HepG2 (cell line): ENCODE results near the gene CISD2. TPM values are rescaled to one million over a fixed set of nuclear protein-coding genes. Genes with fewer than 3 reads are reported as not detected.

Source experiments
- ATAC-seq: fragments of 200-7000 bp; cut with Tn5 transposase; 3 replicates; pipeline ENCODE4 v1.9.1; 2020; ENCODE audit warnings: mild to moderate bottlenecking, moderate library complexity
- BruUV-seq: library from RNA; stranded (reverse); fragments of 400-500 nt; replicated peaks from 2 replicates; lab custom pipeline; 2021; lab: Mats Ljungman, UMichigan
- CTCF ChIA-PET: fragments of 300-600 bp; formaldehyde crosslinking; extraction: SDS; loops from one replicate; lab custom pipeline; 2021; ENCODE audit warnings: low total read pairs, inconsistent platforms, low intra/inter-chr PET ratio; lab: Yijun Ruan, JAX
- POLR2A ChIA-PET: fragments of 350-600 bp; sonication (Branson Sonifier 250); formaldehyde crosslinking; loops from one replicate; lab custom pipeline; 2020; ENCODE audit warnings: antibody characterized with exemption, inconsistent platforms; lab: Yijun Ruan, JAX
- DNase-seq: peaks from one replicate; pipeline ENCODE4 v3.0.0-alpha.2; 2015; ENCODE audit warnings: low spot score
- FAIRE-seq: peaks from 3 replicates; lab custom pipeline; 2011; peaks lifted over from hg19 to GRCh38; lab: Jason Lieb, UNC
- H2AFZ ChIP-seq: one replicate; pipeline ENCODE4 v1.6.1; 2011; ENCODE audit warnings: low read length, inconsistent platforms
- H3K27ac ChIP-seq: fragments of 300-600 bp; 3 replicates; pipeline ENCODE4 v1.8.0; 2011; ENCODE audit warnings: mixed run types, mild to moderate bottlenecking, mixed read lengths, low read length, inconsistent platforms; ENCODE audit not compliant: insufficient read depth; ENCODE audit errors: extremely low read length
- H3K27me3 ChIP-seq, 2 experiments: fragments of 200-600 bp in 1 of 2; 2 replicates in 1 of 2; 3 replicates in 1 of 2; pipeline versions ENCODE4 v1.6.0 to v1.8.0; 2011; ENCODE audit warnings: low read length in 2 of 2, mild to moderate bottlenecking in 2 of 2, moderate library complexity in 2 of 2, inconsistent platforms in 1 of 2; ENCODE audit not compliant: insufficient read depth in 2 of 2, control insufficient read depth in 1 of 2
- H3K36me3 ChIP-seq, 2 experiments: fragments of 200-600 bp in 1 of 2; replicated peaks in 1 of 2; 2 replicates in 1 of 2; 3 replicates in 1 of 2; pipeline versions ENCODE4 v1.5.1 to v1.8.0; 2011; ENCODE audit warnings: low read length in 2 of 2, inconsistent platforms in 1 of 2; ENCODE audit not compliant: insufficient read depth in 2 of 2, control insufficient read depth in 1 of 2
- H3K4me1 ChIP-seq: 2 replicates; pipeline ENCODE4 v1.5.1; 2012; ENCODE audit warnings: low read length, inconsistent platforms; ENCODE audit not compliant: insufficient read depth
- H3K4me2 ChIP-seq: 2 replicates; pipeline ENCODE4 v1.6.0; 2011; ENCODE audit warnings: low read depth, low read length, inconsistent platforms
- H3K4me3 ChIP-seq, 3 experiments: fragments of 200-600 bp in 1 of 3; sonication (generic), shearing (Covaris generic) in 1 of 3; replicated peaks in 1 of 3; 2 replicates each; pipeline ENCODE4 v1.5.1; 2011 to 2016; ENCODE audit warnings: low read length in 3 of 3, inconsistent platforms in 2 of 3, low read depth in 2 of 3, mild to moderate bottlenecking in 2 of 3, control low read depth in 1 of 3, mixed read lengths in 1 of 3; ENCODE audit not compliant: insufficient read depth in 1 of 3
- H3K79me2 ChIP-seq: one replicate; pipeline ENCODE4 v1.6.1; 2011; ENCODE audit warnings: low read length, inconsistent platforms; ENCODE audit not compliant: insufficient read depth
- H3K9ac ChIP-seq: 2 replicates; pipeline ENCODE4 v1.6.0; 2011; ENCODE audit warnings: mild to moderate bottlenecking, low read depth, low read length, inconsistent platforms; ENCODE audit not compliant: insufficient read depth
- H3K9me3 ChIP-seq: 2 replicates; pipeline ENCODE4 v1.5.1; 2012; ENCODE audit warnings: mild to moderate bottlenecking, low read length
- H4K20me1 ChIP-seq: 2 replicates; pipeline ENCODE4 v1.6.0; 2011; ENCODE audit warnings: inconsistent platforms, mild to moderate bottlenecking, low read length, moderate library complexity; ENCODE audit not compliant: insufficient read depth
- CEBPB ChIP-seq: IDR thresholded peaks from 2 replicates; pipeline ENCODE4 v1.6.1; 2011; ENCODE audit warnings: low read depth, low read length, improper control_type of control experiment, borderline replicate concordance
- CHD4 ChIP-seq: fragments of 200-600 bp; sonication (generic); IDR thresholded peaks from 2 replicates; pipeline ENCODE4 v1.7.0; 2017; ENCODE audit warnings: mild to moderate bottlenecking, low read length, borderline replicate concordance
- ETS1 ChIP-seq: sonication (generic); formaldehyde crosslinking; IDR thresholded peaks from 2 replicates; pipeline ENCODE4 v1.4.0; 2020; ENCODE audit warnings: missing genetic modification reagents
- SALL2 ChIP-seq: sonication (generic); formaldehyde crosslinking; IDR thresholded peaks from 2 replicates; pipeline ENCODE4 v1.8.1; 2023; ENCODE audit warnings: mild to moderate bottlenecking, missing genetic modification reagents, inconsistent platforms
- ZNF33B ChIP-seq: sonication (generic); formaldehyde crosslinking; IDR thresholded peaks from 2 replicates; pipeline ENCODE4 v1.5.1; 2020; ENCODE audit warnings: mild to moderate bottlenecking, missing genetic modification reagents
- WGBS: methylation state at CpG from one replicate; pipeline ENCODE4 v1.1.6; 2017; ENCODE audit warnings: low lambda C conversion rate; 5-methylcytosine and 5-hydroxymethylcytosine counted together
- in situ Hi-C: cut with HindIII; loops from 2 replicates; pipeline ENCODE4 v1.10.0; 2017; ENCODE audit warnings: low pct_unique_long_range_greater_than_20kb; ENCODE audit not compliant: extremely low pct_ligation_motif_present
- intact Hi-C: fragments of 100-400 bp; cut with micrococcal nuclease; formaldehyde crosslinking; loops from one replicate; pipeline ENCODE4 v1.10.0; 2022; ENCODE audit not compliant: unreplicated experiment
- polyA plus RNA-seq, 8 experiments: library from polyadenylated mRNA; depleted of rRNA in 3 of 8; stranded (reverse) in 7 of 8; unstranded in 1 of 8; fragments of >200 nt; fragmentation: Illumina TruSeq in 4 of 8; extraction: Trizol in 4 of 8; gene quantifications; 2 replicates each; pipeline versions ENCODE4 v1.2.1 to v1.2.3, GENCODE V29; 2011 to 2016; ENCODE audit warnings: low read depth in 4 of 8, missing spikeins in 1 of 8, mixed read lengths in 1 of 8; ENCODE audit not compliant: insufficient read depth in 1 of 8
- total RNA-seq, 5 experiments: library from RNA; depleted of rRNA; stranded (reverse); fragments of >200 nt; fragmentation: Illumina TruSeq; extraction: Trizol; gene quantifications; 2 replicates each; pipeline ENCODE4 v1.2.3, GENCODE V29; 2016; ENCODE audit warnings: low read depth in 1 of 5

The CISD2 gene
- total and polyA plus RNA-seq, 2 of the 13 experiments (the other 11 are each of a cell fraction or from before 2014, with no cell fraction given), result 24.5 to 37.7 TPM

DNA sequence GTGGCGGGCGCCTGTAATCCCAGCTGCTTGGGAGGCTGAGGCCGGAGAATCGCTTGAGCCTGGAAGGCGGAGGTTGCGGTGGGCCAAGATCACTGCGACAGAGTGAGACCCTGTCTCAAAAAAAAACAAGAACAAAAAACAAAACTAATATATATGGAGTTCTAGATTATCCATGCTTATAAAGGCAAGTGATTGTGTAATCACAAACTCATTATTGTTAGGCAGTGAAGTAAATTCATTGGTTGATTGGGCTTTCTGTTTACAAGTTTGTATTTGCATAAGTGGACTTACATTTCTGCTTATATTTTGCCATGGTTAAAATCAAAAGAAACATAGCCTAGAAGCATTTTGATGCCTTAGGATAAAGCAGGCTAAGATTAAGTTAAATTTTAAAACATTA is 39.0 kb upstream of the CISD2 start:
- H3K4me2 ChIP-seq, result no peak overlapping the region
- peaks cover 33% of the 10 kb centered on the region for H3K79me2 ChIP-seq
- no peak for ATAC-seq
- H3K36me3 ChIP-seq, result no peaks in the 10 kb centered on the region
- peaks cover 21% of the 10 kb centered on the region for H4K20me1 ChIP-seq
- no peak for DNase-seq
- FAIRE-seq, result no peak
- no peak overlapping the region for H3K9ac ChIP-seq
- 97% methylated on average over 7 of the region's 7 CpGs for WGBS
- in situ Hi-C loops, result loop anchor here (5.0 kb wide), 1 partner anchor 37 kb away; the partner anchor contains the start of gene CISD2
- ChIA-PET CTCF (no interaction called here), POLR2A (interaction anchor here (3.3 to 3.4 kb wide), 2 partner anchors 21 to 38 kb away, joined by 20 to 121 read pairs; partner anchors contain the start of gene CISD2)
- H3K4me3 ChIP-seq, result no peak overlapping the region
- no TSS peak for BruUV-seq
- H2AFZ ChIP-seq, result no peak overlapping the region
- intact Hi-C loops, result loop anchor here (2.0 to 5.0 kb wide), 3 partner anchors 49 to 328 kb away; partner anchors contain the start of genes MANBA and NFKB1
- H3K27ac ChIP-seq, result no peak overlapping the region
- H3K9me3 ChIP-seq, result no peaks in the 10 kb centered on the region
- H3K4me1 ChIP-seq, result peaks cover 37% of the 10 kb centered on the region
- peaks cover 0 to 2% of the 10 kb centered on the region in 2 experiments; a peak in 1 of 5 replicates for H3K27me3 ChIP-seq
- TF ChIP-seq ETS1 (CRISPR knock-in tag) (no peak), CEBPB (peak; percentile 58)

DNA sequence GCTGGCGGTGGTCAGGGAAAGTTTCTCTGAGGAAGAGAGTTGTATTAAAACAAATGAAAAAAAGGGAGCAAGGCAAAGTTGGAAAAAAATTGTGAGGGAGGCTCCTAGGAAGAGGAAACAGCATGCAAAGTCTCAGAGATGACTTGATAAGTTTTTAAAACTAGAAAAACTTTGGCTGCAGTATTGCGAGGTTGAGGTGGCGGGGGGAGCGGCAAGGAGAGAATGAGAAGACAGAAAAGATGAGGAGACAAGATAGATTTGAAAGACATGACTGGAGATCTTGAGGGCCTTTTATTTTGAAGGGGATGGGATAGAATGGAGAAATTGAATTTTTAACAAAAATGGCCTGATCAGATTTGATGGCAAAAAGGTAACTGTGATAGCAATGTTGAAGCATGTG is 36.7 kb upstream of the CISD2 start:
- H3K4me2 ChIP-seq, result no peak overlapping the region
- POLR2A ChIA-PET, result no interaction called here
- H3K9me3 ChIP-seq, result no peaks in the 10 kb centered on the region
- H3K27me3 ChIP-seq, result no peaks in the 10 kb centered on the region
- BruUV-seq, result no TSS peak
- 0 out of 2 replicates have a peak, but pooled peaks cover 3% of the 10 kb centered on the region for H4K20me1 ChIP-seq
- no peak overlapping the region for H3K9ac ChIP-seq
- WGBS, result 98% methylated on average over 4 of the region's 4 CpGs
- H3K36me3 ChIP-seq, result no peaks in the 10 kb centered on the region
- TF ChIP-seq ZNF33B (CRISPR knock-in tag), result no peak
- no peak for TF ChIP-seq SALL2
- no peak for TF ChIP-seq CHD4
- DNase-seq (no peak), ATAC-seq (no peak), FAIRE-seq (no peak)
- CTCF ChIA-PET, result no interaction called here
- peaks cover 14% of the 10 kb centered on the region for H3K79me2 ChIP-seq
- no peak overlapping the region for H3K4me3 ChIP-seq
- in situ Hi-C loops (no loop called here), intact Hi-C loops (no loop called here)
- peaks cover 37% of the 10 kb centered on the region for H3K4me1 ChIP-seq
- no peak overlapping the region for H2AFZ ChIP-seq
- no peak overlapping the region for H3K27ac ChIP-seq
